BE2C (cell line): ENCODE measurements around the gene PNPLA6.

Experiments used
- DNase-seq: peaks from one replicate; pipeline ENCODE4 v3.0.0-alpha.2; 2020
- H3K27me3 ChIP-seq: fragments of 250-450 bp; sonication (Bioruptor Pico); 2 replicates; pipeline ENCODE4 v1.5.1; 2020; ENCODE audit warnings: mild to moderate bottlenecking
- H3K36me3 ChIP-seq: fragments of 250-450 bp; sonication (Bioruptor Pico); 2 replicates; pipeline ENCODE4 v1.5.1; 2020; ENCODE audit warnings: mild to moderate bottlenecking
- H3K4me1 ChIP-seq: fragments of 250-450 bp; sonication (Bioruptor Pico); 2 replicates; pipeline ENCODE4 v1.5.1; 2020
- H3K4me3 ChIP-seq: 2 replicates; pipeline ENCODE4 v1.5.1; 2011; ENCODE audit warnings: low read depth, low read length
- H3K9me3 ChIP-seq: fragments of 250-450 bp; sonication (Bioruptor Pico); 2 replicates; pipeline ENCODE4 v1.5.1; 2020
- CTCF ChIP-seq: IDR thresholded peaks from 2 replicates; pipeline ENCODE4 v1.5.1; 2012; ENCODE audit warnings: mild to moderate bottlenecking, low read depth, low read length

Gene PNPLA6

GRCh38 chr19:7524523-7524922 is 11.0 kb upstream of the PNPLA6 start:
- no peaks in the 10 kb centered on the region for H3K27me3 ChIP-seq
- no peak for TF ChIP-seq CTCF
- H3K9me3 ChIP-seq: no peaks in the 10 kb centered on the region
- H3K36me3 ChIP-seq: no peaks in the 10 kb centered on the region; the same call in 1 of the 2 replicates
- no peaks in the 10 kb centered on the region for H3K4me1 ChIP-seq
- no peak for DNase-seq
- H3K4me3 ChIP-seq: no peak overlapping the region

DNA sequence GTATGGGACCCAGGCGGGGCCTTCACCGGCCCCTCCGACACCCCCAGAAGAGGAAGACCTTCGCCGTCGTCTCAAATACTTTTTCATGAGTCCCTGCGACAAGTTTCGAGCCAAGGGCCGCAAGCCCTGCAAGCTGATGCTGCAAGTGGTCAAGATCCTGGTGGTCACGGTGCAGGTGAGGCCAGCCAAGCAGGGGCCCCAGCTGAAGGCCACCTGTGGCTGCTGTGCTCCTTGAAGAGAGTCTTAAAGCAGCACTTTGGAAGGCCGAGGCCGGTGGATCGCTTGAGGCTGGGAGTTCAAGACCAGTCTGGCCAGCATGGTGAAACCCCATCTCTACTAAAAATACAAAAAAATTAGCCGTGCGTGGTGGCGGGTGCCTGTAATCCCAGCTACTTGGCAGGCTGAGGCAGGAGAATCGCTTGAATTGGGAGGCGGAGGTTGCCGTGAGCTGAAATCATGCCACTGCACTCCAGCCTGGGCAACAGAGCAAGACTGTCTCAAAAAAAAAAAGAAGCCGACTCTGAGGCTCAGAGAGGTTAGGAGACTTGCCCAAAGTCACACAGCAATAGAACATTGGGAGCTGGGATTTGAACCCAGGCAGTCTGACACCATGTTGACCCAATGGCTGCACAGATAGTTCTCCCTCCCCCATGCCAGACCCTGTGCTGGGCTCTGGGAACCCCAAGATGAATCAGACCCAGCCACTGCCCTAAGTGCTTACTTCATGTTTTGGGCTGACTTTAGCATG is 10.4 kb upstream of the PNPLA6 start:
- no peaks in the 10 kb centered on the region; the same call in 1 of the 2 replicates for H3K36me3 ChIP-seq
- TF ChIP-seq CTCF: no peak
- H3K27me3 ChIP-seq: no peaks in the 10 kb centered on the region
- no peaks in the 10 kb centered on the region for H3K9me3 ChIP-seq
- H3K4me3 ChIP-seq: no peak overlapping the region
- no peaks in the 10 kb centered on the region for H3K4me1 ChIP-seq
- no peak for DNase-seq

DNA sequence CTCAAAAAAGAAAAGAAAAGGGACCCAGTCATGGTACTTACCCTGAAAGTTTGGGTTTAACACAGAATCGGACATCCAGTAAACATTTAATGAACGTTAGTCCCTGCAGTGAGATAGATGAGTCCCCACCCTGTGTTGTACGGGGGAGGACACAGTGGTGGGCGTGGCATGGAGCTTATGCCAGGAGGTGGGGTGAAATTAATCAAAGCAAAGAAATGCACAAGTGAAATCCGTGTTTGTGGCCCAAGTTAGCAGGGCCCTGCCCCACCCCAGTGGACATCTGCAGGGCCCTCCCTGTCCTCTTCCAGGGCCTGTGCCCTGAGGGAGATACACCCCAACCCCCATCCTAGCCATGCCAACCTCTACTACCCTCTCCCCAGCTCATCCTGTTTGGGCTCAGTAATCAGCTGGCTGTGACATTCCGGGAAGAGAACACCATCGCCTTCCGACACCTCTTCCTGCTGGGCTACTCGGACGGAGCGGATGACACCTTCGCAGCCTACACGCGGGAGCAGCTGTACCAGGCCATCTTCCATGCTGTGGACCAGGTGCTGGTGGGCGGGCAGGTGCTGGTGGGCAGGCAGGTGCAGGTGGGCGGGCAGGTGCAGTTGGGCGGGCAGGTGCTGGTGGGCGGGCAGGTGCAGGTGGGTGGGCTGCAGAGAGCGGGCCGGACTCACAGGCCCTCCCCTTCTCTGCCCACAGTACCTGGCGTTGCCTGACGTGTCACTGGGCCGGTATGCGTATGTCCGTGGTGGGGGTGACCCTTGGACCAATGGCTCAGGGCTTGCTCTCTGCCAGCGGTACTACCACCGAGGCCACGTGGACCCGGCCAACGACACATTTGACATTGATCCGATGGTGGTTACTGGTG is 9.2 kb upstream of the PNPLA6 start:
- Histone ChIP-seq H3K4me3 (no peak overlapping the region), H3K36me3 (no peaks in the 10 kb centered on the region; the same call in 1 of the 2 replicates), H3K27me3 (no peaks in the 10 kb centered on the region), H3K9me3 (no peaks in the 10 kb centered on the region), H3K4me1 (no peaks in the 10 kb centered on the region)
- no peak for TF ChIP-seq CTCF
- no peak for DNase-seq

GRCh38 chr19:7527516-7528191 is 7.9 kb upstream of the PNPLA6 start:
- no peak for TF ChIP-seq CTCF
- no peaks in the 10 kb centered on the region for H3K27me3 ChIP-seq

DNA sequence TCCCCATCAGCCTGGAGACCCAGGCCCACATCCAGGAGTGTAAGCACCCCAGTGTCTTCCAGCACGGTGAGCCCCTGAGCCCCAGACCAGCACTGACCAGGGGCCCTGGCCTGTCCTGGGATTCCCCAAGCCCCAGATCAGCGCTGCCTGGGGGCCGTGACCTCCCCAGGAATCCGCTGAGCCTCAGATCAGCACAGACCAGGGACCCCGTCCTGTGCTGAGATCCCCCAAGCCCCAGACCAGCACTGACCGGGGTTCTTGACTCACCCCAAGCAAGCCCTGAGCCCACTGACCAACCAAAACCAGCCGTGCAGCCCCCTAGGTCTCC is 7.4 kb upstream of the PNPLA6 start:
- Histone ChIP-seq H3K9me3 (no peaks in the 10 kb centered on the region), H3K4me3 (no peak overlapping the region), H3K27me3 (no peaks in the 10 kb centered on the region), H3K36me3 (no peaks in the 10 kb centered on the region; the same call in 1 of the 2 replicates), H3K4me1 (no peaks in the 10 kb centered on the region)
- TF ChIP-seq CTCF: no peak
- no peak for DNase-seq

More at GRCh38 chr19:7527516-7528191, 7.9 kb upstream of the PNPLA6 start:
- H3K9me3 ChIP-seq: no peaks in the 10 kb centered on the region
- no peaks in the 10 kb centered on the region; the same call in 1 of the 2 replicates for H3K36me3 ChIP-seq
- no peak for DNase-seq
- H3K4me1 ChIP-seq: no peaks in the 10 kb centered on the region
- H3K4me3 ChIP-seq: no peak overlapping the region
